Activated CD8-positive, alpha-beta memory T cell treated with anti-CD3 and anti-CD28 coated beads, Interleukin-2, amount 50 U/mL, for 48 hours (primary cell): ENCODE results near the gene L3MBTL4.
"Not testable (repeated sequence)": the region's sequence is repeated elsewhere in the genome, so short reads cannot be mapped to it uniquely, and the experiment has no call there.

Experiments
- DNase-seq: peaks from one replicate; pipeline ENCODE4 v3.0.0-alpha.2; 2020

L3MBTL4 gene

GRCh38 chr18:6248017-6248416, 166.7 kb downstream of the L3MBTL4 start:
- no peak for DNase-seq

- DNase-seq: no peak
Observed at GRCh38 chr18:6242004-6242403, 172.7 kb downstream of the L3MBTL4 start.

- DNase-seq: no peak
Observed at GRCh38 chr18:6239716-6240115, 175.0 kb downstream of the L3MBTL4 start.

- no peak for DNase-seq
Observed at GRCh38 chr18:6236258-6236657, 178.5 kb downstream of the L3MBTL4 start.

- no peak for DNase-seq
Observed at GRCh38 chr18:6222271-6222670, 192.4 kb downstream of the L3MBTL4 start.

GRCh38 chr18:6221602-6222014, 193.1 kb downstream of the L3MBTL4 start:
- DNase-seq: no peak

GRCh38 chr18:6220129-6220528, 194.6 kb downstream of the L3MBTL4 start:
- no peak for DNase-seq

GRCh38 chr18:6219116-6219717, 195.5 kb downstream of the L3MBTL4 start:
- DNase-seq: no peak

- DNase-seq: no peak
Observed at GRCh38 chr18:6215888-6216287, 198.8 kb downstream of the L3MBTL4 start.

- DNase-seq: no peak
Observed at GRCh38 chr18:6211174-6211504, 203.6 kb downstream of the L3MBTL4 start.

GRCh38 chr18:6210349-6211173, 204.2 kb downstream of the L3MBTL4 start:
- no peak for DNase-seq

- no peak for DNase-seq
Observed at GRCh38 chr18:6207941-6208340, 206.8 kb downstream of the L3MBTL4 start.

- DNase-seq: no peak
Observed at GRCh38 chr18:6207116-6207515, 207.6 kb downstream of the L3MBTL4 start.

- DNase-seq: no peak
Observed at GRCh38 chr18:6205706-6206105, 209.0 kb downstream of the L3MBTL4 start.

- no peak for DNase-seq
Observed at GRCh38 chr18:6204476-6204875, 210.2 kb downstream of the L3MBTL4 start.

- DNase-seq: no peak
Observed at GRCh38 chr18:6203791-6204190, 210.9 kb downstream of the L3MBTL4 start.

GRCh38 chr18:6202861-6203260, 211.8 kb downstream of the L3MBTL4 start:
- no peak for DNase-seq

- no peak for DNase-seq
Observed at GRCh38 chr18:6200204-6200774, 214.4 kb downstream of the L3MBTL4 start.

- DNase-seq: no peak
Observed at GRCh38 chr18:6199777-6200176, 214.9 kb downstream of the L3MBTL4 start.

- DNase-seq: no peak
Observed at GRCh38 chr18:6198585-6198984, 216.1 kb downstream of the L3MBTL4 start.

- no peak for DNase-seq
Observed at GRCh38 chr18:6194640-6195039, 220.1 kb downstream of the L3MBTL4 start.

GRCh38 chr18:6185782-6186181, 228.9 kb downstream of the L3MBTL4 start:
- DNase-seq: not testable (repeated sequence)

GRCh38 chr18:6174983-6175745, 239.5 kb downstream of the L3MBTL4 start:
- DNase-seq: no peak

- DNase-seq: no peak
Observed at GRCh38 chr18:6170604-6171003, 244.1 kb downstream of the L3MBTL4 start.
